ENCODE data around the gene HRK. TPM values are rescaled to one million over a fixed set of nuclear protein-coding genes. Genes with fewer than 3 reads are reported as not detected.

Gene HRK
- total RNA-seq, 1 experiment from 2014 or later, result 2.6 TPM

DNA sequence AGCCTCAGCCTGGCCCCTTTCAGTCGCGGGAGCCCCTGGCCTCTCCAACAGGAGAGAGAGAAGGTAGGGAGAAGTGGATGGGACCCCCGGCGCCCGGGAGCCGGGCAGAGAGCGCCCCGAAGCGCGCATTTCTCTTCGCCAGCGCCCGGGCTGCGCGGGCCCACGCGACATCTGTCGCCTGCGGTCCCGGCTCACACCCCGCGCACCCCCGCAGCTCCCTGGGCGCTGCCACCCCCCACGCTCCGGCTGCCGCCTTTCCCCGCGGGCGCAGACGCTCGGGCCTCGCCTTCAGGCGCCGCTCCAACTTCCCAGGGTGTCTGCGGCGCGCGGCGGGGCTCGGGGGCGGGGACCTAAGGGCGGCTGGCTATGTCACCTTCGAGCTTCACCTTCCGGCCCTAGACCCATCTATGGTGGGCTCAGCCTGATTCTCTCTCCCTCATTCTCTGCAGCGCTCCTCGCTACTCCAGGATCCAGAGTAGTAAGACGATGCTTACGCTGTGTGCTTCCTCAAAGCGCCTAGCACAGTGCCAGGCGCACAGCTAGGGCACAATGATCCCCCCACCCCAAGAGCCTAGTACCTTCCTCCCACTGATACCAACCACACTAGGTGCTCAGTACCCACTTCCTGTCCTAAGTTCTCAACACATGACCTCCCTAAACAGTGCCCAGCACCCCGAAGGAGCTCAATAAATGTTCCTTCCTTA is 1.6 kb downstream of the HRK start:
- Histone ChIP-seq H3T11ph (ENCODE audit: low read length) (no peak overlapping the region), H3K14ac (ENCODE audit: insufficient read depth, low read length) (no peak overlapping the region), H3K4ac (ENCODE audit: low read depth, low read length) (no peak overlapping the region), H3K79me2 (ENCODE audit: insufficient read depth, low read length) (no peaks in the 10 kb centered on the region), H4K8ac (replicated peaks; ENCODE audit: insufficient read length, low read depth, low read length) (no peak overlapping the region), H2AFZ (ENCODE audit: low read length) (no peak overlapping the region), H3K23ac (ENCODE audit: insufficient read length, low read depth, low read length) (no peak overlapping the region), H3K79me1 (ENCODE audit: insufficient read depth, low read depth, low read length, poor library complexity, severe bottlenecking) (no peaks in the 10 kb centered on the region), H2AK5ac (ENCODE audit: insufficient read length, low read length) (no peak overlapping the region), H3K4me1 (ENCODE audit: insufficient read depth, low read length) (no peaks in the 10 kb centered on the region), H3K23me2 (ENCODE audit: insufficient read length, low read depth, low read length, poor library complexity, severe bottlenecking) (peaks cover 22% of the 10 kb centered on the region), H2BK12ac (ENCODE audit: insufficient read length, low read depth, low read length) (no peak overlapping the region), H4K5ac (ENCODE audit: insufficient read length, low read depth, low read length) (no peak overlapping the region), H2BK15ac (ENCODE audit: low read depth, low read length) (no peak overlapping the region), H4K91ac (ENCODE audit: insufficient read length, low read depth, low read length) (no peak overlapping the region), H3K9me3 (ENCODE audit: control insufficient read depth, low read depth, low read length) (no peaks in the 10 kb centered on the region), H3K56ac (ENCODE audit: insufficient read length, low read depth, low read length) (no peak overlapping the region), H3K27me3 (ENCODE audit: insufficient read depth, low read length) (peaks cover 47% of the 10 kb centered on the region), H3K18ac (ENCODE audit: insufficient read length, low read depth, low read length) (no peak overlapping the region), H2BK20ac (ENCODE audit: low read depth, low read length, poor library complexity, severe bottlenecking) (no peak overlapping the region), H3K4me2 (ENCODE audit: insufficient read depth, insufficient read length, low read length) (peak overlapping the region; percentile 59), H3K27ac (ENCODE audit: insufficient read length, low read depth, low read length) (no peak overlapping the region), H2BK120ac (ENCODE audit: low read depth, low read length, poor library complexity, severe bottlenecking) (no peak overlapping the region), H4K20me1 (ENCODE audit: control insufficient read depth, insufficient read depth, insufficient read length) (no peaks in the 10 kb centered on the region), H2BK5ac (ENCODE audit: insufficient read length, low read length) (no peak overlapping the region), H3K9ac (ENCODE audit: extremely low read depth, insufficient read length, low read length) (no peak overlapping the region)
- H3K9me3 Mint-ChIP-seq, result peaks cover 2% of the 10 kb centered on the region in 2 experiments; a peak in 3 of 5 replicates
- peak overlapping the region; percentile 73 to 90 for H3K4me3 Mint-ChIP-seq
- WGBS (ENCODE audit: extremely low coverage, insufficient read length, low lambda C conversion rate), result no CpG with 5 or more reads among the region's 52 CpGs
- TF ChIP-seq, protein P1, sequence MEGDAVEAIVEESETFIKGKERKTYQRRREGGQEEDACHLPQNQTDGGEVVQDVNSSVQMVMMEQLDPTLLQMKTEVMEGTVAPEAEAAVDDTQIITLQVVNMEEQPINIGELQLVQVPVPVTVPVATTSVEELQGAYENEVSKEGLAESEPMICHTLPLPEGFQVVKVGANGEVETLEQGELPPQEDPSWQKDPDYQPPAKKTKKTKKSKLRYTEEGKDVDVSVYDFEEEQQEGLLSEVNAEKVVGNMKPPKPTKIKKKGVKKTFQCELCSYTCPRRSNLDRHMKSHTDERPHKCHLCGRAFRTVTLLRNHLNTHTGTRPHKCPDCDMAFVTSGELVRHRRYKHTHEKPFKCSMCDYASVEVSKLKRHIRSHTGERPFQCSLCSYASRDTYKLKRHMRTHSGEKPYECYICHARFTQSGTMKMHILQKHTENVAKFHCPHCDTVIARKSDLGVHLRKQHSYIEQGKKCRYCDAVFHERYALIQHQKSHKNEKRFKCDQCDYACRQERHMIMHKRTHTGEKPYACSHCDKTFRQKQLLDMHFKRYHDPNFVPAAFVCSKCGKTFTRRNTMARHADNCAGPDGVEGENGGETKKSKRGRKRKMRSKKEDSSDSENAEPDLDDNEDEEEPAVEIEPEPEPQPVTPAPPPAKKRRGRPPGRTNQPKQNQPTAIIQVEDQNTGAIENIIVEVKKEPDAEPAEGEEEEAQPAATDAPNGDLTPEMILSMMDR (conservative IDR thresholded peaks at IDR 0.05), result no peak
- H3K36me3 Mint-ChIP-seq (ENCODE audit: insufficient read depth in 1 of 3, low read depth in 3 of 3), result peaks cover 2% of the 10 kb centered on the region in 3 experiments; a peak in 3 of 7 replicates
- H3K27me3 Mint-ChIP-seq (ENCODE audit: low read depth), result peaks cover 96% of the 10 kb centered on the region
- DNase-seq, result peak; percentile 39
- peaks cover 46 to 54% of the 10 kb centered on the region in 2 experiments for H3K4me1 Mint-ChIP-seq
- no peak overlapping the region for H3K27ac Mint-ChIP-seq
